ENCODE data around the gene KPNA5. TPM values are rescaled to one million over a fixed set of nuclear protein-coding genes. Genes with fewer than 3 reads are reported as not detected.
A peak's percentile ranks its signal among the peaks of the same experiment; 100 is the strongest.

KPNA5 gene
- total RNA-seq, 2 donors from 2014 or later, result 10.4 to 20.1 TPM

GRCh38 chr6:116764961-116765841 lies 84.2 kb downstream of the KPNA5 start, which contains the start of gene FAM162B:
Gene FAM162B (minus strand): TSS chr6:116765719. CDS start chr6:116765576, 143 bp downstream.
- Mint-ChIP-seq H3K27me3 (ENCODE audit: insufficient read depth) (peaks cover 37% of the 10 kb centered on the region), H3K4me3 (peak within 1 kb of the TSS; percentile 65), H3K36me3 (ENCODE audit: low read depth) (no peaks in the 10 kb centered on the region), H3K4me1 (peaks cover 8% of the 10 kb centered on the region), H3K27ac (no peak within 1 kb of the TSS), H3K9me3 (no peaks in the 10 kb centered on the region)
- peak; percentile 31 for TF ChIP-seq CTCF (conservative IDR thresholded peaks at IDR 0.05)
- Histone ChIP-seq H3K4me1 (ENCODE audit: control insufficient read depth, insufficient read depth, low read length) (no peaks in the 10 kb centered on the region), H3K9me3 (ENCODE audit: control insufficient read depth, low read length) (no peaks in the 10 kb centered on the region), H3K4me3 (ENCODE audit: low read length) (peak within 1 kb of the TSS; percentile 81), H3K36me3 (ENCODE audit: control insufficient read depth, insufficient read depth, low read length) (no peaks in the 10 kb centered on the region), H3K9ac (ENCODE audit: extremely low read depth, low read length, poor library complexity, severe bottlenecking) (no peak within 1 kb of the TSS), H3K27ac (ENCODE audit: low read depth, low read length) (no peak within 1 kb of the TSS), H3K27me3 (ENCODE audit: control insufficient read depth, insufficient read depth, low read length, poor library complexity, severe bottlenecking) (peaks cover 44% of the 10 kb centered on the region)
- peak; percentile 85 for DNase-seq
- 1 to 3% methylated on average over 22 to 89 of the region's 89 CpGs for WGBS, 2 experiments (ENCODE audit: insufficient coverage in 1 of 2, insufficient read length in 1 of 2)

GRCh38 chr6:116766506-116767176 lies 85.6 kb downstream of the KPNA5 start:
- H3K4me1 ChIP-seq (ENCODE audit: control insufficient read depth, insufficient read depth, low read length), result no peaks in the 10 kb centered on the region

More at GRCh38 chr6:116766506-116767176, 85.6 kb downstream of the KPNA5 start:
- H3K27me3 Mint-ChIP-seq (ENCODE audit: insufficient read depth), result peaks cover 37% of the 10 kb centered on the region
- DNase-seq, result no peak
- H3K9me3 Mint-ChIP-seq, result no peaks in the 10 kb centered on the region
- no peak overlapping the region for H3K9ac ChIP-seq (ENCODE audit: extremely low read depth, low read length, poor library complexity, severe bottlenecking)
- H3K4me3 ChIP-seq (ENCODE audit: low read length), result no peak overlapping the region
- no peaks in the 10 kb centered on the region for H3K9me3 ChIP-seq (ENCODE audit: control insufficient read depth, low read length)
- no peak overlapping the region for H3K27ac ChIP-seq (ENCODE audit: low read depth, low read length)
- TF ChIP-seq CTCF (conservative IDR thresholded peaks at IDR 0.05), result no peak
- H3K36me3 ChIP-seq (ENCODE audit: control insufficient read depth, insufficient read depth, low read length), result no peaks in the 10 kb centered on the region
- H3K27ac Mint-ChIP-seq, result no peak overlapping the region
- peaks cover 44% of the 10 kb centered on the region for H3K27me3 ChIP-seq (ENCODE audit: control insufficient read depth, insufficient read depth, low read length, poor library complexity, severe bottlenecking)
- H3K4me1 Mint-ChIP-seq, result peaks cover 8% of the 10 kb centered on the region
- no peaks in the 10 kb centered on the region for H3K36me3 Mint-ChIP-seq (ENCODE audit: low read depth)
- WGBS, 2 experiments (ENCODE audit: insufficient coverage in 1 of 2, insufficient read length in 1 of 2), result 90 to 94% methylated on average over 4 to 5 of the region's 5 CpGs
- peak overlapping the region; percentile 65 for H3K4me3 Mint-ChIP-seq
